GM12872 (cell line): ENCODE results near the gene PRKAR1B.

Source experiments
- CTCF ChIP-seq: IDR thresholded peaks from 3 replicates; pipeline ENCODE4 v1.5.1; 2011; ENCODE audit warnings: low read depth, mild to moderate bottlenecking, low read length, moderate library complexity; ENCODE audit not compliant: insufficient read depth

The PRKAR1B gene

GRCh38 chr7:744854-745430, 17.9 kb upstream of the PRKAR1B start:
- TF ChIP-seq CTCF, result no peak

GRCh38 chr7:742791-743190, 15.7 kb upstream of the PRKAR1B start:
- TF ChIP-seq CTCF, result no peak

- TF ChIP-seq CTCF, result no peak
Observed at GRCh38 chr7:741850-742249, 14.8 kb upstream of the PRKAR1B start.

DNA sequence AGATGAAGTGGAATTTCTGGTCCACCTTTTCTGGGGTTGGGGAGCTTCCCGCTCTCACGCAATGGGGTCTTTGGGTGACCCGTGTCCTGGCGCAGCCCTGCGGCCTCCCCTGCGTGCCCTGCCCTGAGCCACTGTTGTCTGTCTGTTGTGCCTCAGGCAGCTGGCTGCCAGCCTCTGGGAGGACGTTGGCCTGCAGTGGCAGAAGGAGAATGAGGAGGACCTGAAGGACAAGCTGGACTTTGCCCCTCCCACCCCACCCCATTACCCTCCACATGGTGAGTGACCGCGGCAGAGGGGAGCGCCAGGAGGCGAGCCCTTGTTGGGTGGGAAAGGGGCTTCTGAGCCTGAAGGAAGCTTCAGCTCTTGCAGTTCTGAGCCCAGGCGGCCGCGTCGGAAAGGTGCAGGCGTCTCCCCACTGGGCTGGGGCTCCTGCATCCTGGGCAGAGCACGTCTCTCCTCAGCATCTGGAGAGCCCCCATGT, 14.2 kb upstream of the PRKAR1B start:
- TF ChIP-seq CTCF, result no peak

DNA sequence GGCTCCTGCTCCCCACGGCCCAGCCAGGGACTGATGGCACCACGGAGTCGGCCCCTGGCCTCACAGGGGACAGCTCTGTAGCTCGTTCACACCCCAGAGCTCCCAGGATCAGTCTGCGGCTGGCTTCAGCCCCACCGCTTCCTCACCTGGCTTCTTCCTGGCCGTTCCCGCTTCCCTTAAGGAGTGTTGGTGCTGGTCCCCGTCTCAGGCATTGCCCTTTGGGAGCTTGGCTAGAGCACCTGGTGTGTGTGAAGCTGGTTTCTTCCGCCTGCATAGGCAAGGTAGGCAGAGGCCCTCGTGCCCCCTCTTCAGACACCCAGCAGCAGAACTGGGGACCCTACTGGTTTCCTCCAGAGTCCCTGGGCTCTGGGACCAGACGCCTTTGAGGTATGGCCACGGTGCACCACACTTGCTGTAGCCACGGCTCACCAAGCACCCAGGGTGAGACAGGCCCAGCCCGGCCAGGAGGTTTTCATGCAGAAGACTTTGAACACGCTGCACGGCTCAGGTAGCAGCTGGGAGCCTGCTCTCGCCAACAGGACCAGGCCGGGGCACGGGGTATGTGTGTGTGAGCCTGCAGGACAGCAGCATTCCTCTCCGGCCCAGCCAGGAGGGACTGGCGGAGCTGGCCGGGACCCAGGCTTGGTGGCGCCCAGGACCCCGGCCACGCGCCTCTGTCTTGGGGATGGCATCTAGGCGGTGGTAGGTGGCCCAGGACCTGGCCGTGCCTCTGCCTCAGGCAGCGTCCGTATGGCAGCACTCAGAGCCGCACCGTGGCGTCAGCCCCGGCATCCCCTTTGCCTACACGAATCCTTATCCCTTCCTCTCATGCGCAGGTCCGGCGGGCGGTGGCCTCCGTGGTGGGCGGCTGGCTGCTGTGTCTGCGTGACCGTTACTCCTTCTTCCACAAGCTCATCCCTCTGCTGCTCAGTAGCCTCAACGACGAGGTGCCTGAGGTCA, 13.2 kb upstream of the PRKAR1B start:
- TF ChIP-seq CTCF, result no peak

GRCh38 chr7:739455-739982, 12.4 kb upstream of the PRKAR1B start:
- TF ChIP-seq CTCF, result no peak

GRCh38 chr7:738723-739454, 11.8 kb upstream of the PRKAR1B start:
- no peak for TF ChIP-seq CTCF
